HepG2 (cell line): ENCODE measurements around the gene LRBA. TPM values are rescaled to one million over a fixed set of nuclear protein-coding genes. Genes with fewer than 3 reads are reported as not detected.

Experiments used
- ATAC-seq: fragments of 200-7000 bp; cut with Tn5 transposase; 3 replicates; pipeline ENCODE4 v1.9.1; 2020; ENCODE audit warnings: mild to moderate bottlenecking, moderate library complexity
- BruUV-seq: library from RNA; stranded (reverse); fragments of 400-500 nt; replicated peaks from 2 replicates; lab custom pipeline; 2021; lab: Mats Ljungman, UMichigan
- CTCF ChIA-PET: fragments of 300-600 bp; formaldehyde crosslinking; extraction: SDS; loops from one replicate; lab custom pipeline; 2021; ENCODE audit warnings: low total read pairs, inconsistent platforms, low intra/inter-chr PET ratio; lab: Yijun Ruan, JAX
- POLR2A ChIA-PET: fragments of 350-600 bp; sonication (Branson Sonifier 250); formaldehyde crosslinking; loops from one replicate; lab custom pipeline; 2020; ENCODE audit warnings: antibody characterized with exemption, inconsistent platforms; lab: Yijun Ruan, JAX
- DNase-seq: peaks from one replicate; pipeline ENCODE4 v3.0.0-alpha.2; 2015; ENCODE audit warnings: low spot score
- FAIRE-seq: peaks from 3 replicates; lab custom pipeline; 2011; peaks lifted over from hg19 to GRCh38; lab: Jason Lieb, UNC
- H2AFZ ChIP-seq: one replicate; pipeline ENCODE4 v1.6.1; 2011; ENCODE audit warnings: low read length, inconsistent platforms
- H3K27ac ChIP-seq: fragments of 300-600 bp; 3 replicates; pipeline ENCODE4 v1.8.0; 2011; ENCODE audit warnings: mixed run types, mild to moderate bottlenecking, mixed read lengths, low read length, inconsistent platforms; ENCODE audit not compliant: insufficient read depth; ENCODE audit errors: extremely low read length
- H3K27me3 ChIP-seq, 2 experiments: fragments of 200-600 bp in 1 of 2; 2 replicates in 1 of 2; 3 replicates in 1 of 2; pipeline versions ENCODE4 v1.6.0 to v1.8.0; 2011; ENCODE audit warnings: low read length in 2 of 2, mild to moderate bottlenecking in 2 of 2, moderate library complexity in 2 of 2, inconsistent platforms in 1 of 2; ENCODE audit not compliant: insufficient read depth in 2 of 2, control insufficient read depth in 1 of 2
- H3K36me3 ChIP-seq, 2 experiments: fragments of 200-600 bp in 1 of 2; replicated peaks in 1 of 2; 2 replicates in 1 of 2; 3 replicates in 1 of 2; pipeline versions ENCODE4 v1.5.1 to v1.8.0; 2011; ENCODE audit warnings: low read length in 2 of 2, inconsistent platforms in 1 of 2; ENCODE audit not compliant: insufficient read depth in 2 of 2, control insufficient read depth in 1 of 2
- H3K4me1 ChIP-seq: 2 replicates; pipeline ENCODE4 v1.5.1; 2012; ENCODE audit warnings: low read length, inconsistent platforms; ENCODE audit not compliant: insufficient read depth
- H3K4me2 ChIP-seq: 2 replicates; pipeline ENCODE4 v1.6.0; 2011; ENCODE audit warnings: low read depth, low read length, inconsistent platforms
- H3K4me3 ChIP-seq, 3 experiments: fragments of 200-600 bp in 1 of 3; sonication (generic), shearing (Covaris generic) in 1 of 3; replicated peaks in 1 of 3; 2 replicates each; pipeline ENCODE4 v1.5.1; 2011 to 2016; ENCODE audit warnings: low read length in 3 of 3, inconsistent platforms in 2 of 3, low read depth in 2 of 3, mild to moderate bottlenecking in 2 of 3, control low read depth in 1 of 3, mixed read lengths in 1 of 3; ENCODE audit not compliant: insufficient read depth in 1 of 3
- H3K79me2 ChIP-seq: one replicate; pipeline ENCODE4 v1.6.1; 2011; ENCODE audit warnings: low read length, inconsistent platforms; ENCODE audit not compliant: insufficient read depth
- H3K9ac ChIP-seq: 2 replicates; pipeline ENCODE4 v1.6.0; 2011; ENCODE audit warnings: mild to moderate bottlenecking, low read depth, low read length, inconsistent platforms; ENCODE audit not compliant: insufficient read depth
- H3K9me3 ChIP-seq: 2 replicates; pipeline ENCODE4 v1.5.1; 2012; ENCODE audit warnings: mild to moderate bottlenecking, low read length
- H4K20me1 ChIP-seq: 2 replicates; pipeline ENCODE4 v1.6.0; 2011; ENCODE audit warnings: inconsistent platforms, mild to moderate bottlenecking, low read length, moderate library complexity; ENCODE audit not compliant: insufficient read depth
- CEBPB ChIP-seq: IDR thresholded peaks from 2 replicates; pipeline ENCODE4 v1.6.1; 2011; ENCODE audit warnings: low read depth, low read length, improper control_type of control experiment, borderline replicate concordance
- HNF4G ChIP-seq, 2 experiments: sonication (generic) in 1 of 2; formaldehyde crosslinking in 1 of 2; IDR thresholded peaks; 2 replicates each; pipeline versions ENCODE4 v1.4.0 to v1.6.1; 2011 to 2020; ENCODE audit warnings: borderline replicate concordance in 2 of 2, low read depth in 2 of 2, mild to moderate bottlenecking in 2 of 2, low read length in 1 of 2, missing genetic modification reagents in 1 of 2, moderate library complexity in 1 of 2
- IRF1 ChIP-seq: sonication (generic); formaldehyde crosslinking; IDR thresholded peaks from 2 replicates; pipeline ENCODE4 v1.4.0; 2020; ENCODE audit warnings: low read depth, mild to moderate bottlenecking, missing genetic modification reagents
- NFE2 ChIP-seq: sonication (generic); formaldehyde crosslinking; IDR thresholded peaks from 2 replicates; pipeline ENCODE4 v1.4.0; 2020; ENCODE audit warnings: missing genetic modification reagents
- TERF1 ChIP-seq: sonication (generic); formaldehyde crosslinking; IDR thresholded peaks from 2 replicates; pipeline ENCODE4 v1.8.0; 2022; ENCODE audit warnings: mild to moderate bottlenecking, missing genetic modification reagents, moderate library complexity
- ZC3H4 ChIP-seq: sonication (generic); formaldehyde crosslinking; IDR thresholded peaks from 2 replicates; pipeline ENCODE4 v1.4.0; 2020; ENCODE audit warnings: missing genetic modification reagents, borderline replicate concordance
- ZFP62 ChIP-seq: sonication (generic); formaldehyde crosslinking; IDR thresholded peaks from 2 replicates; pipeline ENCODE4 v1.4.0; 2020; ENCODE audit warnings: missing genetic modification reagents
- ZNF207 ChIP-seq: fragments of 450-650 bp; IDR thresholded peaks from 2 replicates; pipeline ENCODE4 v1.6.1; 2016; ENCODE audit warnings: antibody characterized with exemption, borderline replicate concordance
- ZNF460 ChIP-seq: sonication (generic); formaldehyde crosslinking; IDR thresholded peaks from 2 replicates; pipeline ENCODE4 v1.5.1; 2020; ENCODE audit warnings: missing genetic modification reagents, mild to moderate bottlenecking, borderline replicate concordance
- ZNF510 ChIP-seq: sonication (generic); formaldehyde crosslinking; IDR thresholded peaks from 2 replicates; pipeline ENCODE4 v1.4.0; 2020; ENCODE audit warnings: low read depth, mild to moderate bottlenecking, missing genetic modification reagents
- ZNF574 ChIP-seq: sonication (generic); formaldehyde crosslinking; IDR thresholded peaks from 2 replicates; pipeline ENCODE4 v1.4.0; 2020; ENCODE audit warnings: missing genetic modification reagents
- ZNF775 ChIP-seq: sonication (generic); formaldehyde crosslinking; IDR thresholded peaks from 2 replicates; pipeline ENCODE4 v1.4.0; 2020; ENCODE audit warnings: missing genetic modification reagents, mild to moderate bottlenecking, moderate library complexity, borderline replicate concordance
- WGBS: methylation state at CpG from one replicate; pipeline ENCODE4 v1.1.6; 2017; ENCODE audit warnings: low lambda C conversion rate; 5-methylcytosine and 5-hydroxymethylcytosine counted together
- in situ Hi-C: cut with HindIII; loops from 2 replicates; pipeline ENCODE4 v1.10.0; 2017; ENCODE audit warnings: low pct_unique_long_range_greater_than_20kb; ENCODE audit not compliant: extremely low pct_ligation_motif_present
- intact Hi-C: fragments of 100-400 bp; cut with micrococcal nuclease; formaldehyde crosslinking; loops from one replicate; pipeline ENCODE4 v1.10.0; 2022; ENCODE audit not compliant: unreplicated experiment
- polyA plus RNA-seq, 8 experiments: library from polyadenylated mRNA; depleted of rRNA in 3 of 8; stranded (reverse) in 7 of 8; unstranded in 1 of 8; fragments of >200 nt; fragmentation: Illumina TruSeq in 4 of 8; extraction: Trizol in 4 of 8; gene quantifications; 2 replicates each; pipeline versions ENCODE4 v1.2.1 to v1.2.3, GENCODE V29; 2011 to 2016; ENCODE audit warnings: low read depth in 4 of 8, missing spikeins in 1 of 8, mixed read lengths in 1 of 8; ENCODE audit not compliant: insufficient read depth in 1 of 8
- total RNA-seq, 5 experiments: library from RNA; depleted of rRNA; stranded (reverse); fragments of >200 nt; fragmentation: Illumina TruSeq; extraction: Trizol; gene quantifications; 2 replicates each; pipeline ENCODE4 v1.2.3, GENCODE V29; 2016; ENCODE audit warnings: low read depth in 1 of 5
- TF ChIP-seq, protein P1 (sequence below): sonication (generic); formaldehyde crosslinking; IDR thresholded peaks from 2 replicates; pipeline ENCODE4 v1.5.0; 2020; ENCODE audit warnings: missing genetic modification reagents

Gene LRBA
- total and polyA plus RNA-seq, 2 of the 13 experiments (the other 11 are each of a cell fraction or from before 2014, with no cell fraction given) = 21.0 to 37.2 TPM

- Histone ChIP-seq H3K36me3 (no peaks in the 10 kb centered on the region), H3K27me3 (no peaks in the 10 kb centered on the region), H4K20me1 (no peaks in the 10 kb centered on the region; the same call in 1 of the 2 replicates), H3K9me3 (no peaks in the 10 kb centered on the region), H2AFZ (no peak overlapping the region), H3K4me1 (no peaks in the 10 kb centered on the region), H3K27ac (no peak overlapping the region), H3K4me3 (no peak overlapping the region), H3K4me2 (no peak overlapping the region), H3K79me2 (no peaks in the 10 kb centered on the region), H3K9ac (no peak overlapping the region)
- FAIRE-seq = no peak
- ChIA-PET POLR2A (no interaction called here), CTCF (no interaction called here)
- 88% methylated on average over 6 of the region's 6 CpGs for WGBS
- BruUV-seq = no TSS peak
- in situ Hi-C loops (no loop called here), intact Hi-C loops (no loop called here)
- ATAC-seq = no peak
- DNase-seq = no peak
- TF ChIP-seq ZFP62 (CRISPR knock-in tag) = no peak
- no peak for TF ChIP-seq ZNF574 (CRISPR knock-in tag)
- no peak for TF ChIP-seq HNF4G (IDR thresholded peaks at IDR 0.05; ENCODE audit: borderline replicate concordance, low read depth, low read length)
- TF ChIP-seq HNF4G (CRISPR knock-in tag; IDR thresholded peaks at IDR 0.05; ENCODE audit: borderline replicate concordance, low read depth) = no peak
- no peak for TF ChIP-seq ZNF510
- no peak for TF ChIP-seq CEBPB
- no peak for TF ChIP-seq ZC3H4
- TF ChIP-seq ZNF775 (CRISPR knock-in tag) = no peak
- TF ChIP-seq, protein P1, sequence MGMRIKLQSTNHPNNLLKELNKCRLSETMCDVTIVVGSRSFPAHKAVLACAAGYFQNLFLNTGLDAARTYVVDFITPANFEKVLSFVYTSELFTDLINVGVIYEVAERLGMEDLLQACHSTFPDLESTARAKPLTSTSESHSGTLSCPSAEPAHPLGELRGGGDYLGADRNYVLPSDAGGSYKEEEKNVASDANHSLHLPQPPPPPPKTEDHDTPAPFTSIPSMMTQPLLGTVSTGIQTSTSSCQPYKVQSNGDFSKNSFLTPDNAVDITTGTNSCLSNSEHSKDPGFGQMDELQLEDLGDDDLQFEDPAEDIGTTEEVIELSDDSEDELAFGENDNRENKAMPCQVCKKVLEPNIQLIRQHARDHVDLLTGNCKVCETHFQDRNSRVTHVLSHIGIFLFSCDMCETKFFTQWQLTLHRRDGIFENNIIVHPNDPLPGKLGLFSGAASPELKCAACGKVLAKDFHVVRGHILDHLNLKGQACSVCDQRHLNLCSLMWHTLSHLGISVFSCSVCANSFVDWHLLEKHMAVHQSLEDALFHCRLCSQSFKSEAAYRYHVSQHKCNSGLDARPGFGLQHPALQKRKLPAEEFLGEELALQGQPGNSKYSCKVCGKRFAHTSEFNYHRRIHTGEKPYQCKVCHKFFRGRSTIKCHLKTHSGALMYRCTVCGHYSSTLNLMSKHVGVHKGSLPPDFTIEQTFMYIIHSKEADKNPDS (CRISPR knock-in tag) = no peak
- no peak for TF ChIP-seq IRF1 (CRISPR knock-in tag)
- TF ChIP-seq NFE2 = no peak
- TF ChIP-seq ZNF207 = no peak
- TF ChIP-seq ZNF460 (CRISPR knock-in tag) = no peak
- TF ChIP-seq TERF1 = no peak
These were observed 504.8 kb downstream of the LRBA start for GRCh38 chr4:150510176-150510865.
